ENCODE results near the gene SOAT1. TPM values are rescaled to one million over a fixed set of nuclear protein-coding genes. Genes with fewer than 3 reads are reported as not detected.
"Not testable (repeated sequence)": the region's sequence is repeated elsewhere in the genome, so short reads cannot be mapped to it uniquely, and the experiment has no call there.

Gene SOAT1
- total RNA-seq (2014; rRNA removed; shearing (Covaris generic)), result 37.1 and 42.9 TPM in 2 replicates
- 35.3 and 43.1 TPM in 2 replicates for polyA plus RNA-seq (2015; cell fraction: cytosol; rRNA removed)
- polyA plus RNA-seq (2015; cell fraction: nucleus; rRNA removed), result 18.2 and 29.5 TPM in 2 replicates

- DNase-seq (ENCODE audit: low read depth, low spot score), result peak; percentile 88
- in situ Hi-C loops (cut with HindIII; ENCODE audit: low pct_unique_long_range_greater_than_20kb, low sequenced_read_pairs), result no loop called here
Measured at GRCh38 chr1:179293340-179294327, at the start of gene SOAT1. Gene SOAT1, plus strand, starts transcription at chr1:179293797. Its CDS starts 8,888 bp downstream, at chr1:179302685.

GRCh38 chr1:179245426-179245825 lies 48.2 kb upstream of the SOAT1 start:
- in situ Hi-C loops (cut with HindIII; ENCODE audit: low pct_unique_long_range_greater_than_20kb, low sequenced_read_pairs); DNase-seq (ENCODE audit: low read depth, low spot score): not testable (repeated sequence)

GRCh38 chr1:179247923-179248322 lies 45.7 kb upstream of the SOAT1 start:
- in situ Hi-C loops (cut with HindIII; ENCODE audit: low pct_unique_long_range_greater_than_20kb, low sequenced_read_pairs), result no loop called here
- DNase-seq (ENCODE audit: low read depth, low spot score), result no peak

- in situ Hi-C loops (cut with HindIII; ENCODE audit: low pct_unique_long_range_greater_than_20kb, low sequenced_read_pairs), result no loop called here
- peak; percentile 72 for DNase-seq (ENCODE audit: low read depth, low spot score)
Measured at GRCh38 chr1:179251675-179252074, 41.9 kb upstream of the SOAT1 start.

- in situ Hi-C loops (cut with HindIII; ENCODE audit: low pct_unique_long_range_greater_than_20kb, low sequenced_read_pairs), result no loop called here
- DNase-seq (ENCODE audit: low read depth, low spot score), result no peak
Measured at GRCh38 chr1:179252606-179253005, 41.0 kb upstream of the SOAT1 start.

- in situ Hi-C loops (cut with HindIII; ENCODE audit: low pct_unique_long_range_greater_than_20kb, low sequenced_read_pairs), result no loop called here
- no peak for DNase-seq (ENCODE audit: low read depth, low spot score)
Measured at GRCh38 chr1:179253286-179253972, 40.2 kb upstream of the SOAT1 start.

GRCh38 chr1:179262183-179262582 lies 31.4 kb upstream of the SOAT1 start:
- in situ Hi-C loops (cut with HindIII; ENCODE audit: low pct_unique_long_range_greater_than_20kb, low sequenced_read_pairs), result no loop called here
- no peak for DNase-seq (ENCODE audit: low read depth, low spot score)

- in situ Hi-C loops (cut with HindIII; ENCODE audit: low pct_unique_long_range_greater_than_20kb, low sequenced_read_pairs), result no loop called here
- no peak for DNase-seq (ENCODE audit: low read depth, low spot score)
Measured at GRCh38 chr1:179263121-179263520, 30.5 kb upstream of the SOAT1 start.

GRCh38 chr1:179264507-179264906 lies 29.1 kb upstream of the SOAT1 start:
- in situ Hi-C loops (cut with HindIII; ENCODE audit: low pct_unique_long_range_greater_than_20kb, low sequenced_read_pairs), result no loop called here
- no peak for DNase-seq (ENCODE audit: low read depth, low spot score)

GRCh38 chr1:179269071-179269470 lies 24.5 kb upstream of the SOAT1 start:
- in situ Hi-C loops (cut with HindIII; ENCODE audit: low pct_unique_long_range_greater_than_20kb, low sequenced_read_pairs), result no loop called here
- no peak for DNase-seq (ENCODE audit: low read depth, low spot score)

- in situ Hi-C loops (cut with HindIII; ENCODE audit: low pct_unique_long_range_greater_than_20kb, low sequenced_read_pairs); DNase-seq (ENCODE audit: low read depth, low spot score): not testable (repeated sequence)
Measured at GRCh38 chr1:179274424-179274823, 19.2 kb upstream of the SOAT1 start.

- DNase-seq (ENCODE audit: low read depth, low spot score), result no peak
- in situ Hi-C loops (cut with HindIII; ENCODE audit: low pct_unique_long_range_greater_than_20kb, low sequenced_read_pairs), result no loop called here
Measured at GRCh38 chr1:179278920-179279319, 14.7 kb upstream of the SOAT1 start.

- in situ Hi-C loops (cut with HindIII; ENCODE audit: low pct_unique_long_range_greater_than_20kb, low sequenced_read_pairs), result no loop called here
- no peak for DNase-seq (ENCODE audit: low read depth, low spot score)
Measured at GRCh38 chr1:179283992-179284391, 9.6 kb upstream of the SOAT1 start.

GRCh38 chr1:179287946-179288345 lies 5.7 kb upstream of the SOAT1 start:
- in situ Hi-C loops (cut with HindIII; ENCODE audit: low pct_unique_long_range_greater_than_20kb, low sequenced_read_pairs), result no loop called here
- no peak for DNase-seq (ENCODE audit: low read depth, low spot score)

- DNase-seq (ENCODE audit: low read depth, low spot score), result no peak
- in situ Hi-C loops (cut with HindIII; ENCODE audit: low pct_unique_long_range_greater_than_20kb, low sequenced_read_pairs), result no loop called here
Measured at GRCh38 chr1:179288977-179289376, 4.6 kb upstream of the SOAT1 start.

- in situ Hi-C loops (cut with HindIII; ENCODE audit: low pct_unique_long_range_greater_than_20kb, low sequenced_read_pairs), result no loop called here
- no peak for DNase-seq (ENCODE audit: low read depth, low spot score)
Measured at GRCh38 chr1:179295164-179295755, 1.7 kb downstream of the SOAT1 start.

- in situ Hi-C loops (cut with HindIII; ENCODE audit: low pct_unique_long_range_greater_than_20kb, low sequenced_read_pairs), result no loop called here
- no peak for DNase-seq (ENCODE audit: low read depth, low spot score)
Measured at GRCh38 chr1:179296356-179297104, 2.9 kb downstream of the SOAT1 start.

GRCh38 chr1:179297105-179297378 lies 3.4 kb downstream of the SOAT1 start:
- in situ Hi-C loops (cut with HindIII; ENCODE audit: low pct_unique_long_range_greater_than_20kb, low sequenced_read_pairs), result no loop called here

More at GRCh38 chr1:179297105-179297378, 3.4 kb downstream of the SOAT1 start:
- no peak for DNase-seq (ENCODE audit: low read depth, low spot score)
